Measurements from ENCODE around the gene TRIP12.
"Not testable (repeated sequence)": the region's sequence is repeated elsewhere in the genome, so short reads cannot be mapped to it uniquely, and the experiment has no call there.

The TRIP12 gene

DNA sequence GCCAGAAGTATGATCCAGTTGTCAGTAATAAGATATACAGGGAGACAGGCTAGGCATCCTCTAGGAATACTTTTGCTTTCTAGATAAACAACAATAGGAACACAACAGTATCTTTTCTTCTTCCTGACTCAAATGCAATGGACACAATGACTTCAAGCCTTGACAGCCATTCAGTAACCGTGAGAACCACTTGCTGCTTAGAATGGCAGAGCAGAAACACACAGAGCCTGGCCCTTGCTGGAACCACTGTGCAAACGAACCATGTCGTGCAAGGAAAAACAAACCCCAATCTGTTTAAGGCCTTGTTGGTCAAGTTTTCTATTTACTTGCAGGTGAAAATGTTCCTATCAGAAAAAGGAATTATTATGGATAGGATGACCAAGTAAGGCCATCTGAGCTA lies 18.8 kb downstream of the TRIP12 start:
- no peak for TF ChIP-seq GATA1 (IDR thresholded peaks at IDR 0.05; ENCODE audit: low read depth, low read length)
- TF ChIP-seq POLR2A (IDR thresholded peaks at IDR 0.05; ENCODE audit: low read length): no peak
- no peak for DNase-seq

- no peak for TF ChIP-seq GATA1 (IDR thresholded peaks at IDR 0.05; ENCODE audit: low read depth, low read length)
- no peak for TF ChIP-seq POLR2A (IDR thresholded peaks at IDR 0.05; ENCODE audit: low read length)
- peak in 1 of 2 experiments; percentile 35 for DNase-seq
These were observed 20.0 kb downstream of the TRIP12 start for GRCh38 chr2:229901819-229902218.

DNA sequence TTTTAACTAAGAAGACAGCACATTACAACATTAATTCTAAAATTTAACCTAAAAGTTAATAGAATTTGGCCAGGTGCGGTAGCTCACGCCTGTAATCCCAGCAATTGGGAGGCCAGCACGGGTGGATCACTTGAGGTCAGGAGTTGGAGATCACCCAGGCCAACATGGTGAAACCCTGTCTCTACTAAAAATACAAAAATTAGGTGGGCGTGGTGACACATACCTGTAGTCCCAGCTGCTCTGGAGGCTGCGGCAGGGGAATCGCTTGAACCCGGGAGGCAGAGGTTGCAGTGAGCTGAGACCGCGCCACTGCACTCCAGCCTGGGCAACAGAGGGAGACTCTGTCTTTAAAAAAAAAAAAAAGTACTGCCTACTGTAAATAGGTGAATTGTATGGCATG lies 21.3 kb downstream of the TRIP12 start:
- DNase-seq: not testable (repeated sequence)

DNA sequence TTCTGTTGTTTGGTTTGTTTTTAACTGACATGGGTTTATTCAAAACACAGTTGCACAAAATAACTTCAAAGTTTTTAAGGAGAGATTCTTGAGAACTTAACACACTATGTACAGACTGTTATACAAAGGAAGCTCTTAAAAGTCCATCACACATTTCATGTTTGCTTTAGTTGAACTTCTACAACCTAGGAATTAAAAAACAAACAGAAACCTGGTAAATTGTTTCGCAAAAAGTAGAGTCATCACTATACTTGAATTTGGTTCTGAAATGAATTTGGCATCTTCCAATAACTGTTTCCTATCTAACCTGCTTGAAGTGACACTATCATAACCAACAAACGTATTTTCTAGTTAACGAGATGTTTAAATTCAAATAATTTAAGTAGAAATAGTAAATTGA lies 21.8 kb downstream of the TRIP12 start:
- DNase-seq: no peak
- TF ChIP-seq POLR2A (IDR thresholded peaks at IDR 0.05; ENCODE audit: low read length): no peak
- TF ChIP-seq GATA1 (IDR thresholded peaks at IDR 0.05; ENCODE audit: low read depth, low read length): no peak

DNA sequence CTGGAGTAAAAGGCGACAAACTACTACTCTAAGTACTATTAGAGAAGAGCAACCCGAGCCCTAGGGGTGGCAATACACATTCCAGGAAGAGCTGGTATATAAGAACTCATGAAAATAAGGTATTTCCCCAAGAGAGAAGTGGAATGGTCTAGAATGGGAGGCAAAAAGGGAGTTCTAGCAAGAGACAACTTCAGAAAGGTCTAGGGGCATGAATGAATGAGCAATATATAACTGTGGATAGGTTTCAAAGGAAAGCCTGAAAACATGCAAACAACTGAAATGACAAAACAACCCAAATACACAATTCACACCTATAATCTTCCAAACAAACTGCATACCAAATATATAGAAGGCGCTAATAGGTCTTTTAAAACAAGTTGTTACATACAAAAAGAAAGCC lies 22.2 kb downstream of the TRIP12 start:
- TF ChIP-seq POLR2A (IDR thresholded peaks at IDR 0.05; ENCODE audit: low read length) (no peak), GATA1 (IDR thresholded peaks at IDR 0.05; ENCODE audit: low read depth, low read length) (no peak)
- DNase-seq: no peak

- TF ChIP-seq GATA1 (IDR thresholded peaks at IDR 0.05; ENCODE audit: low read depth, low read length): no peak
- TF ChIP-seq POLR2A (IDR thresholded peaks at IDR 0.05; ENCODE audit: low read length): no peak
- no peak for DNase-seq
These were observed 25.0 kb downstream of the TRIP12 start for GRCh38 chr2:229896857-229897256.

DNA sequence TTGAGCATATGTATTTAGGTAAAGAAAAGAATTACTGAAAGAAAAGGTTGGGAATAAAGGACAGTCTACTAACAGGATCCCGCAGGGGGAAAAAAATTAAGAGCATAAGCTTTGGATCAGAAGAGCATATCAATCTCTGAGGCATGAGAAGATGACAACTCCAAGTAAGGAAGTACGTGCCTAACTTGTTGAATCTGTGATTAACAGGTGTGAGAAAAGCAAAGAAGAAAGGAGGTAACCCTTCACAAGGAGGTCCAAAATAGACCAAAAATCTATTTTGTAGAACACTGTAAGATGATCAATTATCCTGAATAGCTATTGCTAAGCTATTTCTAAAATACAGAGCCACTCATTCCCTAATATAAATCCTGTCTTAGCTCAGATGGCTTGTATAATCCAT lies 32.8 kb downstream of the TRIP12 start:
- DNase-seq: no peak
- no peak for TF ChIP-seq GATA1 (IDR thresholded peaks at IDR 0.05; ENCODE audit: low read depth, low read length)

GRCh38 chr2:229888031-229888430 lies 33.8 kb downstream of the TRIP12 start:
- TF ChIP-seq POLR2A (IDR thresholded peaks at IDR 0.05; ENCODE audit: low read length): no peak
- no peak for TF ChIP-seq GATA1 (IDR thresholded peaks at IDR 0.05; ENCODE audit: low read depth, low read length)
- no peak for DNase-seq

DNA sequence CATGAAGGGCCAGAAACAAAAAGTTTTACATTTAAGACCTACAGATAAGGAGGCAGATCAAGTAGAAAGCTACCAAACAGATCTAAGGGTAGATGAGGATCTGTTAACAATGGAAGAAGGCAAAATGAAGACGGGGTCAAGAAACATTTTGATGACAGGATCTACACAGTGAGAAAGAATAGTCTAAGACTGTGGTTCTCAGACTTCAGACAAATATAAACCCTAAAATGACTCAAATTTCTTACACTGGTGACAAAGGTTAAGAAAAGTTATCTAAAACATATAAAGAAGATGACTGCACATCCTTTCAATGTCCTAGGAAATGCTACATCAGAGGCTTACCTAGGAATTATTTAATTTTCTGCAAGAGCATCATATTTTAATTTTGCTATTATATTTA lies 34.4 kb downstream of the TRIP12 start:
- TF ChIP-seq POLR2A (IDR thresholded peaks at IDR 0.05; ENCODE audit: low read length) (no peak), GATA1 (IDR thresholded peaks at IDR 0.05; ENCODE audit: low read depth, low read length) (no peak)

GRCh38 chr2:229884775-229885699 lies 36.8 kb downstream of the TRIP12 start:
- TF ChIP-seq GATA1 (IDR thresholded peaks at IDR 0.05; ENCODE audit: low read depth, low read length) (no peak), POLR2A (IDR thresholded peaks at IDR 0.05; ENCODE audit: low read length) (no peak)
- no peak for DNase-seq

More for the DNA sequence above, 34.4 kb downstream of the TRIP12 start:
- DNase-seq: no peak

- TF ChIP-seq POLR2A (IDR thresholded peaks at IDR 0.05; ENCODE audit: low read length) (no peak), GATA1 (IDR thresholded peaks at IDR 0.05; ENCODE audit: low read depth, low read length) (no peak)
- peak in 1 of 2 experiments; percentile 5 for DNase-seq
These were observed 39.2 kb downstream of the TRIP12 start for GRCh38 chr2:229882583-229882982.

DNA sequence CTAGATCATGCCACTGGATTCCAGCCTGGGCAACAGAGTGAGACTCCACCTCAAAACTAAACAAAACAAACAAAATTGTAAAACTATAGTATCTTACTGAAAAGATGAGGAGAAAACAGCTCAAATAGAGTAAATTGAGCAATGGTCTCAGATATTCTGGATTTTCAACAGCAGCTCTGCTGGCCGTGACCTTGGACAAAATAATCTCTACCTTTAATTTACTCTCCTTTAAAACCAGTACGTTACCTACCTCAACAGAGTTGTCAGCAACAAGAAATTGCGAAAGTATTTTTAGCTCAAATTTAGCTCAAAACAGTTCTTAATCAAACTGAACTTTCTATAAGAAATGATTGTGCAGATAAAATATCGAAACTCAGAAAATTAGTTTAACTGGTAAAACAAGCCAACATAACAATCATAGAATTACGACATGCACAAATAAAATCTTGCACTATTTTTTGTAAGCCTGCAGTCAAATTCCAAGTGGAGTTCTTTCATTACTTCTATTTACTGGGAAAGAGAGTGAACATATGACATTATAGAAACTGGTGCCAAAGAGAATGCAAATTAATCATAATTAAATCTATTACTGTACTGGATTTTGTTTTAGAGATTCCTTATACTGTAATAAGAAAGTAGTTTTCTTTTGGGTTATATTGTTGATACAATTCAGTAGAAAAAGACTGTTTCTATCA lies 40.8 kb downstream of the TRIP12 start:
- TF ChIP-seq POLR2A (IDR thresholded peaks at IDR 0.05; ENCODE audit: low read length): no peak
- no peak for TF ChIP-seq GATA1 (IDR thresholded peaks at IDR 0.05; ENCODE audit: low read depth, low read length)

GRCh38 chr2:229879191-229879950 lies 42.4 kb downstream of the TRIP12 start:
- no peak for TF ChIP-seq POLR2A (IDR thresholded peaks at IDR 0.05; ENCODE audit: low read length)
- no peak for TF ChIP-seq GATA1 (IDR thresholded peaks at IDR 0.05; ENCODE audit: low read depth, low read length)
- no peak for DNase-seq

More for the DNA sequence above, 40.8 kb downstream of the TRIP12 start:
- DNase-seq: no peak

- TF ChIP-seq POLR2A (IDR thresholded peaks at IDR 0.05; ENCODE audit: low read length): no peak
- TF ChIP-seq GATA1 (IDR thresholded peaks at IDR 0.05; ENCODE audit: low read depth, low read length): no peak
- DNase-seq: no peak
These were observed 46.3 kb downstream of the TRIP12 start for GRCh38 chr2:229875549-229875948.
